Activated T-cell treated with anti-CD3 and anti-CD28 coated beads, Interleukin-2, amount 50 U/mL, for 48 hours (primary cell): ENCODE data around the gene FIG4.

Experiments
- DNase-seq, 2 experiments: peaks; one replicate each; pipeline ENCODE4 v3.0.0-alpha.2; 2020

Gene FIG4

DNA sequence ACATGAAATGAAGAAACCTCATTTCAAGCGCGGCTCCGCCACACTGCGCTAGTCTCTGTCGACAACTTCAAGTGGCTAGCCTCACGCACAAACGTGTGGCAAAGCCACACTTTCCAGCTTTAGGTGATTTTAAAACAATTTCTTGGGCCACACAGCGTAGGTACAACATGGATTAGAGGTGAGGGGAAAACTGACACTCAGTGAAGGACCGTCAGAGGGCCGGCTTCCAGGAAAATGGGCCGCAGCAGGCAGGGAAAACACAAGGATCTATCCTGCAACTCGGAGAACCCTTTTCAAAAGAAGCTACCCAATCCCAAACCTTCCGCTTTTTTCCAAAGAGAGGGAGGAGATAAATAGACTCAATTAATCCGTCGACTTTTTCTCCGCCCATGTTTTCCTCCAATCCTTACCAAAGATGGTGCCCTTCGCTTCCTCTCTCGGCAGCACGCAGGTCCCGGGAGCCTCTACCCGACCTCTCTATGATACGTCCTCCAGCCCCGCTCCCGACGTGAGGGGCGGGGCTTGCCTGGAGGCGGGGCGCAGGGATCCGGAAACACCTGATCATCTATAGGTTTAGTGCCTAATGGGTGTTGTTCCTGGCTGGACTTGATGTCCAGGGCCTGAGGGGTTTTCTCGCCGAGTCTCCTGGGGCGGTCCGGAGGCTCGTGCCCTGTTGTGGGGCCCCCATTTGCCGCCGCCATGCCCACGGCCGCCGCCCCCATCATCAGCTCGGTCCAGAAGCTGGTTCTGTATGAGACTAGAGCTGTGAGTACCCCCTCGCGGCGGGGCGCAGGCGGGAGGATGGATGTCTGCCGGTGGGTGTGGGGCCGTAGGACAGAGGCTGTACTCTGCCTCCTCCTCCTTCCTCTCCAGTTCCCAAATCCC lies at the start of gene FIG4, which contains the start of gene AK9:
Gene FIG4 (plus strand): TSS at position 560 of the 885 bp plus-strand sequence. CDS start 140 bp downstream, at position 700.
Gene AK9 (minus strand): TSS at position 466 of the 885 bp plus-strand sequence. CDS start 15,457 bp downstream, outside the sequence.
- peak; percentile 95 to 97 for DNase-seq

DNA sequence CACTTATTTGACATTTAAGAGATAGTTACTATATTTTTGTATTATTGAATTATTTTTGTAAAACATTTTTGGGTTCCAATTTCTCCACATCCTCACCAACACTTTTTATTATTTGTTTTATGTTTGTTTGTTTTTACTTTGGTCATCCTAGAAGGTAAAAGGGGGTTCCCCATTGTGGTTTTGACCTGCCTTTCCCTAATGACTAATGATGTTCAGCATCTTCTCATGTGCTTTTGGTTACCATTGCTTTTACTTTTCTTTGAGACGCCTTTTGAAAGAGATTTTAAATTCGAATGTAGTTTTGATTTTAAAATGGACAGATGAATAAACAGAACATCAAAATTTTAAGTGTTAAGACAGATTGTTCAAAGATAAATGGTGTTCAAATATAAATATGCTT lies 47.0 kb upstream of the FIG4 start:
- no peak for DNase-seq

- no peak for DNase-seq
Observed at GRCh38 chr6:109653264-109653663, 37.8 kb upstream of the FIG4 start.

- no peak for DNase-seq
Observed at GRCh38 chr6:109655761-109656262, 35.3 kb upstream of the FIG4 start.

GRCh38 chr6:109660526-109661320 lies 30.4 kb upstream of the FIG4 start:
- DNase-seq = no peak

DNA sequence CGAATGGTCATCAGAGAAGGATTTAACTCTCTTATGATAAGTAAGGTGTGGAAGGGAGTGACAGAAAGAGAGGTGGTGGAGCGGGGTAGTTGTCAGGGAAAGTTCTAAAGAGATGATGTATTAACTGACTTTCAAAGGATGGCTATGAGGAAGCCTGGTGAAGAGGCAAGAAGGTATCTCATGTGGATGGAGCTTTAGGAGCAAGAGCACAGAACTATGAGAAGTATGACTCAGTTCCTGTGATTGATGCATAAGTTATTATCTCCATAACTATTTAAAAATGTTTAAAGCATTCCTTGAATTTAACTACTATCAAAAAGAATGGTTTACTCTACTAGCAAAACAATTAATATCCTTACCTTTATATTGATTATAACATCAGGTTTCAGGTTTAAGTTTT lies 28.9 kb upstream of the FIG4 start:
- no peak for DNase-seq

- DNase-seq = no peak
Observed at GRCh38 chr6:109669811-109670210, 21.3 kb upstream of the FIG4 start.

DNA sequence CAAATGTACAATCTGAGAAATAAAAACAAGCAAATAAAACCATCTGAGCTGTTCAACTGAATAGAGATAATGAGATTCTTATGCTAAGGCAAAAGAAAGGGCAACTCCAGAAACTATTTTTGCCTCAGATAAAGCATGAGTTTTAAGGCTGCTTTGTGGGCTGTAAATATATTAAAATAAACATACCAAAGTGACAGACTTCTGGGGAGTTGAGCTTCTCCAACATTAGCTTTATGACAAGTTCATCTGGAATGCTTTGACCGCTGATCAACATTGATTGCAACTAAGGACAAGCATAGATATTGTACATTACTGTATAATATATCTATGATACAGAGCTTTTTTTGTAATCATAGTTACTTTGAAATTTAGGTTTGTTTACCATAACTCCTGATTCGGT lies 19.4 kb upstream of the FIG4 start:
- DNase-seq = no peak

GRCh38 chr6:109672175-109672574 lies 18.9 kb upstream of the FIG4 start:
- DNase-seq = no peak

DNA sequence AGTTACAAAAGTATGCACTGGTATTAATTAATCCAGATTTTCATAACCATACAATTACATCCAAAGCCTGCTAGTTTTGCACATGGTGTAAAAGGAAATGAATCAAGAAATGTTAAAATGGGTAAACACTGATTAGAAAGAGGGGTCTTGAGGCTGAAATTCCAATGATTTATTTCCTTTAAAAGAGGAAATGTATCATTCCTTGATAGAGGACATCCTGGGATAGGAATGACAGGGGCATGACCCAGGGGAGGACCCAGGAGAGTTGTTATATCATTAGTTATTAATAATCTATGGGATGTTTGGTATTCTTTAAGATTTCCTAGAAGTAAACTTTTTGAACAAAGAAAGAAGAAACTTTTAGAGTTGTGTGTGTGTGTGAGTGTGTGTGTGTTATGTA lies 18.3 kb upstream of the FIG4 start:
- no peak for DNase-seq

DNA sequence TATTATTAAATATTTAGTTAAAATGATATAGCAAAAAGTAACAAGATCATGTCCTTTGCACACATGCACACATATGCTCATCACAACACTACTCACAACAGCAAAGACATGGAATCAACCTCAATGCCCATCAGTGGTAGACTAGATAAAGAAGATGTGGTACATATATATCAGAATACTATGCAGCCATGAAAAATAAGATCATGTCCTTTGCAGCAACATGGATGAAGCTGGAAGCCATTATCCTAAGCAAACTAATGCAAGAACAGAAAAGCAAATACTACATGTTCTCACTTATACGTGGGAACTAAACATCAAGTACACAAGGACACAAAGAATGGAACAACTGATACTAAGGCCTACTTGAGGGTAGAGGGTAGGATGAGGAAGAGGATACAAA lies 14.4 kb upstream of the FIG4 start:
- no peak for DNase-seq

- DNase-seq = no peak
Observed at GRCh38 chr6:109678240-109678639, 12.9 kb upstream of the FIG4 start.

DNA sequence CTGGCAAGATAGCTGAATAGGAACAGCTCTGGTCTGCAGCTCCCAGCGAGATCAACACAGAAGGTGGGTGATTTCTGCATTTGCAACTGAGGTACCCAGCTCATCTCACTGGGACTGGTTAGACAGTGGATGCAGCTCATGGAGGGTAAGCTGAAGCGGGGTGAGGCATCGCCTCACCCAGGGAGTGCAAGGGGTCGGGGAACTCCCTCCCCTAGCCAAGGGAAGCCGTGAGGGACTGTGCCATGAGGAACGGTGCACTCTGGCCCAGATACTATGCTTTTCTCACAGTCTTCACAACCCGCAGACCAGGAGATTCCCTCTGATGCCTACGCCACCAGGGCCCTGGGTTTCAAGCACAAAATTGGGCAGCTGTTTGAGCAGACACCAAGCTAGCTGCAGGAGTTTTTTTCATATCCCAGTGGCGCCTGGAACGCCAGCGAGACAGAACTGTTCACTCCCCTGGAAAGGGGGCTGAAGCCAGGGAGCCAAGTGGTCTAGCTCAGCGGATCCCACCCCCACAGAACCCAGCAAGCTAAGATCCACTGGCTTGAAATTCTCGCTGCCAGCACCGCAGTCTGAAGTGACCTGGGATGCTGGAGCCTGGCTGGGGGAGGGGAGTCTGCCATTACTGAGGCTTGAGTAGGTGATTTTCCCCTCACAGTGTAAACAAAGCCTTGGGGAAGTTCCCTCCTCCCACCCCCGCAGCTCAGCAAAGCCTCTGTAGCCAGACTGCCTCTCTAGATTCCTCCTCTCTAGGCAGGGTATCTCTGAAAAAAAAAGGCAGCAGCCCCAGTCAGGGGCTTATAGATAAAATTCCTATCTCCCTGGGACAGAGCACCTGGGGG lies 12.2 kb upstream of the FIG4 start:
- DNase-seq = peak in 1 of 2 experiments; percentile 32

DNA sequence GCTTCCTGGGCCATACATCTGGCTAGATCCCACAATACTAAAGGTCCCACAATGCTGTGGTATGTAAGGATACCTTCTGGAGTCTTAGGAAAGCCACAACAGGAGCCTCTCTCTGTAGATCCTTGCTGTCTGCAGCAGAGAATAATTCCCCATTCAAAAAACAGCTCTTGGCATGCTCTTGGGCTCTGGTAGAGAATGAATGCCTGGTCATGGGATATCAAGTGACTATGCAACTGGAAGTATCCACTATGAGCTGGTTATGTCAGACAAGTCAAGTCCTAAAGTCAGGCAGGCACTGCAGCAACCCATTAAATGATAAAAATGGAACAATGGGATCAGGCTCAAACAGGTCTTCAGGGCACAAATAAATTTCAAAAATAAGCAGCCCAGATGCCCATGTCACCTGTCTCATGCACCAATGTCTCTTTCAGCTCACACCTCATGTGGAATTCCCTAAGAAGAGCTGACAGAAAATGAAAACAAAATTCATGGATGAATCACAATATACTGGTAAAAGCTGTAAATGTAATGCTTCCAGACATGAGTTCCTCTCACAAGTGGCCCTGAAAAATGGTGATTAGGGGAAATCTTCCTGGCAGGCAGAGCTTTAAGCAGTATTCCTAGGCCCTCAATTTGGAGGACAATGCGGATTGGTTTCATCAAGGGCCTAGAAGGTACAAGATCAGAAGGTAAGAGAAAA lies 4.4 kb upstream of the FIG4 start:
- DNase-seq = no peak

DNA sequence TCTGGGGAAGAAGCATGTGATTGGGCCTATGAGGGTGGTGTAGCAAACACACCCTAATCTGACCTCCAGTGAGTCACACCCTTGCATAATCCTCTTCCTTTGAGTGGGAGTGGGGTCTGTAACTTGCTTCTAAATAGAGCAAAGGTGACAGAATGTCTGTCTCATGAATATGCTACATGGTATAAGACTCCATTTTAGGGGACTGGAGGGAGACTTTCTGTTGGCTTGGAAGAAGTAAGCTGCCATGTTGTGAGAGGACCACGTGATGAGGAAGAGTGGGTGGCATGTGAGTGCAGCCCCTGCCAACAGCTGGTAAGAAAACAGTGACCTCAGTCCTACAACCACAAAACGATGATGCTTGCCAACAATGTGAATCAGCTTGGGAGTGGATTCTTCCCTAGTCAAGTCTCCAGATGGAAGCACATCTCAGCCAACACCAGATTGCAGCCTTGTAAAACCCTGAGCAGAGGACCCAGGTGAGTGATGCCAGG lies 3.8 kb upstream of the FIG4 start:
- DNase-seq = no peak

DNA sequence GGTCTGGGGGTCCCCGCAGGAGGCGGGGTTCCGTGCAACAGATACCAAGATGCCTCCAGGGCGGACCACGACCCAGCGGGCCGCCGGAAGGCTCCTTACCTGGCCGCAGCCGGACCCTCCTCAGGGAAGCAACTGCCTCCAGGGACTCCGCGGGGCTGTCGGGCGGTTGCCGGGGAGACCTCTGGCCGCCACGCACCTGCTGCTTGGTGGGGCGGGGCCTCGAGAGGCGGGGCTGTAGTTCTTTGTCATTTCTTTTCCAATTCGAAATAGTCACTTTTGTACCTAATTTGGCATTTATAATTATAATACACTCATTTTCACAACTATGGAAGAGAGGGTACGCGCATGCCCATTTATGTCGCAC lies 741 bp upstream of the FIG4 start:
- DNase-seq = peak; percentile 77 to 78

DNA sequence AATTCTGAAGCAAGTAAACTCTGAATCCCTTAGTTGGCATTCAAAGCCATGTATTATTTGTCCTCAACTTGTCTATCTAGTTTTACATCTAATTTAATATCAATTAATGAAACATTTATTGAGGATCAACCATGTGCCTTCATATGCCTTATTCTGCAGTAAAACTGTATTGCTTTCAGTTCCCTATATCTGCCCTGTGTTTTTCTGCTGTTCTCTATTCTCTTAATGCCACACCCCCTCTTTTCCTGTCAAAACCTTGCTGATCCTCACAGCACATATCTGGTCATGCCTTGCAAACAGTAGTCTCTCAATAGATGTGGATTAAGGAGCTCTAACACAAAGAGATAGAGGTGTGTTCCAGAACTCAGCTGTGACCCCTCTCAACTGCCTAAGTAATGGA lies 2.0 kb downstream of the FIG4 start:
- DNase-seq = no peak

GRCh38 chr6:109695468-109695867 lies 4.4 kb downstream of the FIG4 start:
- no peak for DNase-seq

- no peak for DNase-seq
Observed at GRCh38 chr6:109696355-109696754, 5.3 kb downstream of the FIG4 start.

DNA sequence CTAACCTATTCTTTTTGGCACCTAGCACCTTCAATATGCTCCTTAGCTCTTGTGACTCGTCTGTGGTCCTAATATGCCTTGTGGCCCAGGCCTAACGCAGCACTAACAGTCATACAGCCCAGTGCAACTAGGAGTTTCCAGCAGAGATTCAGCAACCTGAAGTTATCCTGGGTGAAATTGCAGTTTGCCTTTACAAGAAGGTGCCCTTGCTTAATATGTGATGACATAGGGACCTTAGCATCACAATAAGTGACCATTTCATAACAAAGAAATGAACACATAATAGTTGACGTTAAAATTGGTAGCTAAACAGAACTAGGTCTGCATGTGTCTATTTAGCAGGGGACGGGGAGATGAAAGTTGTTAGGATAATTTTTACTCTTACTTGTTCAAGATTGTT lies 10.1 kb downstream of the FIG4 start:
- no peak for DNase-seq

- no peak for DNase-seq
Observed at GRCh38 chr6:109701774-109702173, 10.7 kb downstream of the FIG4 start.

- no peak for DNase-seq
Observed at GRCh38 chr6:109702791-109703190, 11.7 kb downstream of the FIG4 start.
